Left lung (tissue), 10 donors: ENCODE data around the gene CLOCK. TPM values are rescaled to one million over a fixed set of nuclear protein-coding genes. Genes with fewer than 3 reads are reported as not detected.
A peak's percentile ranks its signal among the peaks of the same experiment; 100 is the strongest.

Source experiments
- ATAC-seq: fragments of 200-7000 bp; cut with Tn5 transposase; one replicate; pipeline ENCODE4 v1.9.1; 2020; ENCODE audit warnings: moderate library complexity
- DNase-seq, 4 donors: peaks; one replicate each; pipeline ENCODE4 v3.0.0-alpha.2; 2013 to 2020
- H3K27ac ChIP-seq, 2 donors: fragments of 200-600 bp; sonication (generic) in 1 of 2; one replicate each; pipeline versions ENCODE4 v1.5.0 to v1.8.0; 2020 to 2021
- H3K27me3 ChIP-seq, 2 donors: fragments of 200-600 bp; sonication (generic) in 1 of 2; one replicate each; pipeline versions ENCODE4 v1.5.0 to v1.8.0; 2020 to 2021
- H3K36me3 ChIP-seq, 2 donors: fragments of 200-600 bp; sonication (generic) in 1 of 2; one replicate each; pipeline versions ENCODE4 v1.5.0 to v1.8.0; 2020 to 2021
- H3K4me1 ChIP-seq, 2 donors: fragments of 200-600 bp; one replicate each; pipeline ENCODE4 v1.8.0; 2021
- H3K4me3 ChIP-seq, 2 donors: fragments of 200-600 bp; sonication (generic) in 1 of 2; one replicate each; pipeline versions ENCODE4 v1.5.0 to v1.8.0; 2020 to 2021; ENCODE audit warnings: mild to moderate bottlenecking in 1 of 2
- H3K9me3 ChIP-seq, 2 donors: fragments of 200-600 bp; sonication (generic) in 1 of 2; one replicate each; pipeline versions ENCODE4 v1.5.0 to v1.8.0; 2020 to 2021
- CTCF ChIP-seq, 2 donors: fragments of 200-600 bp; sonication (generic) in 1 of 2; IDR thresholded peaks; one replicate each; pipeline versions ENCODE4 v1.5.0 to v1.8.0; 2021; ENCODE audit warnings: antibody characterized with exemption in 2 of 2
- intact Hi-C, 2 donors: fragments of 100-400 bp; cut with DNase I; formaldehyde crosslinking; loops; one replicate each; pipeline versions ENCODE4 v1.11.2 to v1.14.2; 2022
- polyA plus RNA-seq, 6 donors: library from polyadenylated mRNA; unstranded; fragments of 120-200 nt; gene quantifications; one replicate each; pipeline ENCODE4 v1.2.1, GENCODE V29; 2013; ENCODE audit not compliant: insufficient read length in 6 of 6
- total RNA-seq, 2 donors: library from RNA; stranded (reverse); fragmentation: NEBNext Ultra II Directional; extraction: Animal tissue kit (Norgen Biotek cat#: 25700); gene quantifications; one replicate each; pipeline ENCODE4 v1.2.1, GENCODE V29; 2021
- donor health status: DM: no; HTN: yes; CAD: no.
- donor health status: DM: no; HTN: no; CAD: no.

Gene CLOCK
- total and polyA plus RNA-seq, 8 donors = 19.8 to 27.6 (median 21.7) TPM

GRCh38 chr4:55385201-55385649 lies 161.5 kb downstream of the CLOCK start:
- H3K9me3 ChIP-seq = no peaks in the 10 kb centered on the region
- H3K36me3 ChIP-seq = no peaks in the 10 kb centered on the region
- H3K4me3 ChIP-seq = no peak overlapping the region
- no peak for TF ChIP-seq CTCF (IDR thresholded peaks at IDR 0.05)
- DNase-seq (no peak), ATAC-seq (peak; percentile 66)
- no peak overlapping the region for H3K27ac ChIP-seq
- no peaks in the 10 kb centered on the region for H3K4me1 ChIP-seq
- no peaks in the 10 kb centered on the region for H3K27me3 ChIP-seq
- intact Hi-C loops = no loop called here

GRCh38 chr4:55382488-55383003 lies 164.2 kb downstream of the CLOCK start:
- Histone ChIP-seq H3K9me3 (no peaks in the 10 kb centered on the region), H3K27ac (no peak overlapping the region), H3K36me3 (no peaks in the 10 kb centered on the region), H3K4me1 (no peaks in the 10 kb centered on the region), H3K27me3 (no peaks in the 10 kb centered on the region), H3K4me3 (no peak overlapping the region)
- no peak for TF ChIP-seq CTCF (IDR thresholded peaks at IDR 0.05)
- DNase-seq (no peak), ATAC-seq (no peak)
- intact Hi-C loops = no loop called here

- no peaks in the 10 kb centered on the region for H3K36me3 ChIP-seq
- no peak for TF ChIP-seq CTCF (IDR thresholded peaks at IDR 0.05)
Observed at GRCh38 chr4:55381502-55381901, 165.2 kb downstream of the CLOCK start.

GRCh38 chr4:55380576-55380975 lies 166.1 kb downstream of the CLOCK start:
- Histone ChIP-seq H3K4me1 (no peaks in the 10 kb centered on the region), H3K27ac (no peak overlapping the region), H3K27me3 (no peaks in the 10 kb centered on the region), H3K36me3 (no peaks in the 10 kb centered on the region), H3K9me3 (no peaks in the 10 kb centered on the region), H3K4me3 (no peak overlapping the region)
- ATAC-seq (no peak), DNase-seq (no peak)
- TF ChIP-seq CTCF (IDR thresholded peaks at IDR 0.05) = no peak
- intact Hi-C loops = no loop called here

More at GRCh38 chr4:55381502-55381901, 165.2 kb downstream of the CLOCK start:
- intact Hi-C loops = no loop called here
- no peak for ATAC-seq
- no peak for DNase-seq
- no peaks in the 10 kb centered on the region for H3K4me1 ChIP-seq
- no peak overlapping the region for H3K27ac ChIP-seq
- H3K27me3 ChIP-seq = no peaks in the 10 kb centered on the region
- H3K4me3 ChIP-seq = no peak overlapping the region
- H3K9me3 ChIP-seq = no peaks in the 10 kb centered on the region

- peak in 1 of 4 donors; percentile 49 for DNase-seq
- H3K4me3 ChIP-seq = no peak overlapping the region
- H3K36me3 ChIP-seq = no peaks in the 10 kb centered on the region
- no peaks in the 10 kb centered on the region for H3K27me3 ChIP-seq
- H3K9me3 ChIP-seq = no peaks in the 10 kb centered on the region
- peak overlapping the region in 1 of 2 donors; percentile 44 for H3K27ac ChIP-seq
- peak; percentile 61 for ATAC-seq
- no peak for TF ChIP-seq CTCF (IDR thresholded peaks at IDR 0.05)
- intact Hi-C loops = no loop called here
- no peaks in the 10 kb centered on the region for H3K4me1 ChIP-seq
Observed at GRCh38 chr4:55378617-55379467, 167.9 kb downstream of the CLOCK start.
